GM18858 (cell line): ENCODE measurements around the gene HINFP.
"Not testable (repeated sequence)": the region's sequence is repeated elsewhere in the genome, so short reads cannot be mapped to it uniquely, and the experiment has no call there.

Source experiments
- ATAC-seq: cut with Tn5 transposase; IDR thresholded peaks from one replicate; pipeline ENCODE4 v1.9.1; 2021; ENCODE audit not compliant: unreplicated experiment

The HINFP gene

GRCh38 chr11:119184399-119184798, 63.0 kb downstream of the HINFP start:
- not testable (repeated sequence) for ATAC-seq
